A673 (cell line): Measurements from ENCODE around the gene NR1I3. TPM values are rescaled to one million over a fixed set of nuclear protein-coding genes. Genes with fewer than 3 reads are reported as not detected.

Experiments used
- BruUV-seq: library from RNA; stranded (reverse); fragments of 400-500 nt; replicated peaks from 2 replicates; lab custom pipeline; 2021; lab: Mats Ljungman, UMichigan
- CTCF ChIA-PET: fragments of 300-600 bp; sonication (Branson Sonifier 250); formaldehyde crosslinking; loops from one replicate; lab custom pipeline; 2022; ENCODE audit warnings: antibody characterized with exemption; lab: Charles Lee
- POLR2A ChIA-PET: fragments of 300-600 bp; sonication (Branson Sonifier 250); formaldehyde crosslinking; loops from one replicate; lab custom pipeline; 2022; ENCODE audit warnings: antibody characterized with exemption; ENCODE audit not compliant: low non-redundant PET; lab: Charles Lee
- DNase-seq: peaks from one replicate; pipeline ENCODE4 v3.0.0-alpha.2; 2015; ENCODE audit warnings: low spot score
- H3K27ac ChIP-seq: fragments of 200-600 bp; sonication (generic); 2 replicates; pipeline ENCODE4 v1.5.1; 2016; ENCODE audit warnings: mixed run types, low read depth, mild to moderate bottlenecking, mixed read lengths, antibody characterized with exemption, low read length; ENCODE audit not compliant: poor library complexity, severe bottlenecking
- H3K27me3 ChIP-seq: fragments of 200-600 bp; sonication (generic); replicated peaks from 2 replicates; pipeline ENCODE4 v1.6.1; 2017; ENCODE audit warnings: mixed run types, low read depth, mild to moderate bottlenecking, mixed read lengths, antibody characterized with exemption, low read length; ENCODE audit not compliant: insufficient read depth, poor library complexity
- H3K36me3 ChIP-seq: fragments of 200-600 bp; sonication (generic); 2 replicates; pipeline ENCODE4 v1.6.1; 2016; ENCODE audit warnings: mixed run types, mild to moderate bottlenecking, mixed read lengths, antibody characterized with exemption, low read length; ENCODE audit not compliant: insufficient read depth, poor library complexity, severe bottlenecking
- H3K4me1 ChIP-seq: fragments of 200-600 bp; sonication (generic); 2 replicates; pipeline ENCODE4 v1.6.1; 2017; ENCODE audit warnings: mixed run types, mild to moderate bottlenecking, mixed read lengths, antibody characterized with exemption, low read length; ENCODE audit not compliant: insufficient read depth, poor library complexity, severe bottlenecking
- H3K4me3 ChIP-seq: fragments of 200-600 bp; sonication (generic); 2 replicates; pipeline ENCODE4 v1.5.1; 2016; ENCODE audit warnings: low read depth, mixed run types, mild to moderate bottlenecking, mixed read lengths, low read length; ENCODE audit not compliant: poor library complexity, severe bottlenecking
- H3K9me3 ChIP-seq: fragments of 200-600 bp; sonication (generic); 2 replicates; pipeline ENCODE4 v1.6.1; 2016; ENCODE audit warnings: mixed run types, low read depth, mild to moderate bottlenecking, mixed read lengths, antibody characterized with exemption, low read length; ENCODE audit not compliant: poor library complexity, severe bottlenecking
- EZH2 ChIP-seq: fragments of 200-600 bp; sonication (generic); IDR thresholded peaks from 2 replicates; pipeline ENCODE4 v1.6.1; 2017; ENCODE audit warnings: borderline replicate concordance, low read depth, mild to moderate bottlenecking, mixed read lengths, antibody characterized with exemption, low read length; ENCODE audit not compliant: poor library complexity, severe bottlenecking
- intact Hi-C: fragments of 100-400 bp; cut with micrococcal nuclease; formaldehyde crosslinking; loops from one replicate; pipeline ENCODE4 v1.10.0; 2022; ENCODE audit not compliant: unreplicated experiment
- total RNA-seq: library from RNA; stranded (reverse); gene quantifications from 2 replicates; pipeline ENCODE4 v1.2.3, GENCODE V29; 2021
- TF ChIP-seq, protein P1 (sequence below): fragments of 300-800, 200-600 bp; sonication (generic); conservative IDR thresholded peaks from 2 replicates; pipeline ENCODE4 v1.5.1; 2017; ENCODE audit warnings: low read depth, mild to moderate bottlenecking, antibody characterized with exemption, low read length, moderate library complexity, mixed read lengths

NR1I3 gene
- total RNA-seq, 1 experiment from 2014 or later, result not detected

DNA sequence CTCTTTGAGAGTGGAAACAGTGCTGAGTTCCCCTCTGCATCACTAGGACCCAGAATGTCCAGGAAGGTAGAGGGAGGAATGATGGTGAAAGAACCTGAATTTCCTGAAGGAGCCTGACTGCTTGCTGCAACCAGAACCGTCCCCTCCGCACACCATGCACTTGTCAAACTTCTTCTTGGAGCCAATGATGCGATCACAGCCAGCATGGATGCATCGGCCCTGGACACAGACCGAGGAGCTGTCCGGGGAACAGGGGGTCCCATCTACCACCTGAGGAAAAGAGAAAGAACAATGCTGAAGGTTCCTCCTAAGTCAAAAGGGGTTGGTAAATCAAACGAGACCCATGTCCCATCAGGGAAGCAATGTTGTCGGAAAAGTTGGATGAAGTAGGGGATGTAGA lies 46.0 kb downstream of the NR1I3 start:
- CTCF ChIA-PET, result interaction anchor here (0.5 kb wide), 1 partner anchor 25 kb away, joined by 8 read pairs; no protein-coding TSS in a partner anchor
- intact Hi-C loops, result loop anchor here (1.0 kb wide), 1 partner anchor 33 kb away; no protein-coding TSS in a partner anchor
- Histone ChIP-seq H3K4me1 (peaks cover 15% of the 10 kb centered on the region), H3K36me3 (peaks cover 53% of the 10 kb centered on the region), H3K9me3 (no peaks in the 10 kb centered on the region), H3K27ac (no peak overlapping the region), H3K4me3 (no peak overlapping the region), H3K27me3 (no peaks in the 10 kb centered on the region)
- no peak for TF ChIP-seq EZH2
- TF ChIP-seq, protein P1, sequence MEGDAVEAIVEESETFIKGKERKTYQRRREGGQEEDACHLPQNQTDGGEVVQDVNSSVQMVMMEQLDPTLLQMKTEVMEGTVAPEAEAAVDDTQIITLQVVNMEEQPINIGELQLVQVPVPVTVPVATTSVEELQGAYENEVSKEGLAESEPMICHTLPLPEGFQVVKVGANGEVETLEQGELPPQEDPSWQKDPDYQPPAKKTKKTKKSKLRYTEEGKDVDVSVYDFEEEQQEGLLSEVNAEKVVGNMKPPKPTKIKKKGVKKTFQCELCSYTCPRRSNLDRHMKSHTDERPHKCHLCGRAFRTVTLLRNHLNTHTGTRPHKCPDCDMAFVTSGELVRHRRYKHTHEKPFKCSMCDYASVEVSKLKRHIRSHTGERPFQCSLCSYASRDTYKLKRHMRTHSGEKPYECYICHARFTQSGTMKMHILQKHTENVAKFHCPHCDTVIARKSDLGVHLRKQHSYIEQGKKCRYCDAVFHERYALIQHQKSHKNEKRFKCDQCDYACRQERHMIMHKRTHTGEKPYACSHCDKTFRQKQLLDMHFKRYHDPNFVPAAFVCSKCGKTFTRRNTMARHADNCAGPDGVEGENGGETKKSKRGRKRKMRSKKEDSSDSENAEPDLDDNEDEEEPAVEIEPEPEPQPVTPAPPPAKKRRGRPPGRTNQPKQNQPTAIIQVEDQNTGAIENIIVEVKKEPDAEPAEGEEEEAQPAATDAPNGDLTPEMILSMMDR, result no peak
- no peak for DNase-seq
- POLR2A ChIA-PET, result no interaction called here
- no TSS peak for BruUV-seq

DNA sequence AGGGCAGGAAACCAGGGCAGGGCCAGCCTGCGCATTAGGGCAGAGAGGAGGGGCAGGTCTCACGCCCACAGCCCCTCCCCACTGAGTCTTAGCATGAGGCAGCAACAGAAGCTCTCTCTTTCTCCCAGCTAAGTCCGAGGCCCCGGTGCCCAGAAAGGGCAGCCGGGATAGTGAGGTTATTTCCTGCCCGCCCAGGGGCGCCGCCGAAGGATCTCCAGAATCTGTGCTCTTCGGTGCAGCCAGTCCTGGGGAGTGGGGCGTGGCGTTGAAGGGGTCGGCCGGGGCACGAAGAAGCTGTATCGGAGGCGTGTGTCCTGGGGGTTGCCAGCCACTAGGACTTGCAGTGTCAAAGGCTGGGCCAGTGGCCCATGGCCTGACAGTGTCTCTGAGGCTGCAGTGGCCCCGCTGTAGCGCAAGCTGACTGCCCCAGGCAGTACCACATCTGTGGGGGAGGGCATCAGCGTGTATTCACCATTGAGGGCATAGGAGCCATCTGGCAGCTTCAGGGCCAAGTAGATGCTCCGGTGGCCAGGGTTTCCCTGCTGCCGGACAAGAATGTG lies 47.0 kb downstream of the NR1I3 start:
- no TSS peak for BruUV-seq
- Histone ChIP-seq H3K27me3 (no peaks in the 10 kb centered on the region), H3K36me3 (peaks cover 50% of the 10 kb centered on the region), H3K27ac (no peak overlapping the region), H3K9me3 (no peaks in the 10 kb centered on the region), H3K4me3 (no peak overlapping the region), H3K4me1 (peaks cover 9% of the 10 kb centered on the region)
- CTCF ChIA-PET, result no interaction called here
- DNase-seq, result no peak
- intact Hi-C loops, result no loop called here
- no peak for TF ChIP-seq EZH2
- TF ChIP-seq, protein P1, result no peak
- POLR2A ChIA-PET, result no interaction called here

DNA sequence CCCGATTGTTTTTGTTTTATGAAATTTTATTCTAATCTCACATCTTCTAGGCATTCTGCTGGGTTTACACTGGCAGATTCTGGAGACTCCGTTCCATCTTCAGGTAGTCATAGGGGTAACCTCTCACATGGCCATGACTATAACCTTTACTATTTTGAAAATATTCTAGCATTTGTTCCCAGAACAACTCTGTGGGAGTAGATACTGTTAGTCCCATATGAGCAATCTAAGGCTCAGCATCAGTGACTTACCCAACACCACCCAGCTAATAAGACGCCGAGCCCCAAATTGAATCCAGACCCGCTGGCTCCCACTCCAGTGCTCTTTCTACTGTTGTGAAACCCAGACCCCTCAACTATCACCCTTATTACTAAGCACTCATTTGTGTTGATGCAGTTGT lies 49.0 kb downstream of the NR1I3 start:
- Histone ChIP-seq H3K27me3 (no peaks in the 10 kb centered on the region), H3K36me3 (peaks cover 33% of the 10 kb centered on the region), H3K4me1 (peaks cover 18% of the 10 kb centered on the region), H3K4me3 (no peak overlapping the region), H3K9me3 (no peaks in the 10 kb centered on the region), H3K27ac (no peak overlapping the region)
- DNase-seq, result no peak
- ChIA-PET POLR2A (no interaction called here), CTCF (interaction anchor here (1.2 kb wide), 1 partner anchor 102 kb away, joined by 4 read pairs; no protein-coding TSS in a partner anchor)
- no TSS peak for BruUV-seq
- intact Hi-C loops, result no loop called here
- TF ChIP-seq, protein P1, result no peak
- TF ChIP-seq EZH2, result no peak
